ENCODE data around the gene SIGLEC9.

- TF ChIP-seq, protein P1, sequence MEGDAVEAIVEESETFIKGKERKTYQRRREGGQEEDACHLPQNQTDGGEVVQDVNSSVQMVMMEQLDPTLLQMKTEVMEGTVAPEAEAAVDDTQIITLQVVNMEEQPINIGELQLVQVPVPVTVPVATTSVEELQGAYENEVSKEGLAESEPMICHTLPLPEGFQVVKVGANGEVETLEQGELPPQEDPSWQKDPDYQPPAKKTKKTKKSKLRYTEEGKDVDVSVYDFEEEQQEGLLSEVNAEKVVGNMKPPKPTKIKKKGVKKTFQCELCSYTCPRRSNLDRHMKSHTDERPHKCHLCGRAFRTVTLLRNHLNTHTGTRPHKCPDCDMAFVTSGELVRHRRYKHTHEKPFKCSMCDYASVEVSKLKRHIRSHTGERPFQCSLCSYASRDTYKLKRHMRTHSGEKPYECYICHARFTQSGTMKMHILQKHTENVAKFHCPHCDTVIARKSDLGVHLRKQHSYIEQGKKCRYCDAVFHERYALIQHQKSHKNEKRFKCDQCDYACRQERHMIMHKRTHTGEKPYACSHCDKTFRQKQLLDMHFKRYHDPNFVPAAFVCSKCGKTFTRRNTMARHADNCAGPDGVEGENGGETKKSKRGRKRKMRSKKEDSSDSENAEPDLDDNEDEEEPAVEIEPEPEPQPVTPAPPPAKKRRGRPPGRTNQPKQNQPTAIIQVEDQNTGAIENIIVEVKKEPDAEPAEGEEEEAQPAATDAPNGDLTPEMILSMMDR (IDR thresholded peaks at IDR 0.05): no peak
- no peak for TF ChIP-seq POLR2A (IDR thresholded peaks at IDR 0.05)
These were observed 44.0 kb downstream of the SIGLEC9 start for GRCh38 chr19:51168564-51169282.
